Effector CD8-positive, alpha-beta T cell (primary cell): ENCODE measurements around the gene CHIC2.
"Not testable (repeated sequence)": the region's sequence is repeated elsewhere in the genome, so short reads cannot be mapped to it uniquely, and the experiment has no call there.

Experiments
- DNase-seq: peaks from one replicate; lab custom pipeline; 2025; lab: John Stamatoyannopoulos, UW

Gene CHIC2

DNA sequence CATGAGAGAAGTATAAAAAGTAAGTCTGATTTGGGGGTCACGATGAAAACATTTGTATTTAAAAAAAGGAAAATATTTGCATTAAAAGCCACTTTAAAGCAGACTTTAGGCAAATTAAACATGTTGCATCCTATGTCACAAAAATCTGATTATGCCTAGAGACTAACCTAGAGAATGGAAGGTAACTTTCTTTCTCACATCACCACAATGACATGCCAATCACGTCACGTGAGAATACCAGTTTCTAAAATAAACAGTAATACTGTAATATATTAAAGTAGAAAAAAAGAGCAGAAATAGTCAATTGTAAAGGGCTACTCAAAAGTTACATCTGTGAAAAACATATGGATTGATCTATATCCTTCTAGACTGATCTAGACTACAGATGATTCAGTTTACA is 3.3 kb downstream of the CHIC2 start:
- no peak for DNase-seq

DNA sequence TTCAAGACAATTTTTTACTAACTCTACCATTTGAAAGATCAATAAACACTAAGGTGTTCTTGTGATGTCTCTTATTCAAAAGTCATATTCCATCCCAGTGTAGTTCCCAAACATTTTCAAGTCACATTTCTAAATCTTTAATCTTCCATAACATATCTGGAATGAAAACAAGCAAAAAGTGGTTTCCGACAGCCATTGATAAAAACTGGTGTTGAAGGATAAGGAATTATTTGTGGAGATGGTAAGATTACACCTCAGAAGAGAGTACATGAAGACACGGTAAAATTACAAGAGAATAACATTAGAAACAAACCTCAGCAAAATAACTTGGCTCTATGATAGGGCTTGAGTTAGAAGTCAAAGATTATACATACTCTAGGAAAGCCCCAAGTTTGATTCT is 4.3 kb downstream of the CHIC2 start:
- DNase-seq: no peak

DNA sequence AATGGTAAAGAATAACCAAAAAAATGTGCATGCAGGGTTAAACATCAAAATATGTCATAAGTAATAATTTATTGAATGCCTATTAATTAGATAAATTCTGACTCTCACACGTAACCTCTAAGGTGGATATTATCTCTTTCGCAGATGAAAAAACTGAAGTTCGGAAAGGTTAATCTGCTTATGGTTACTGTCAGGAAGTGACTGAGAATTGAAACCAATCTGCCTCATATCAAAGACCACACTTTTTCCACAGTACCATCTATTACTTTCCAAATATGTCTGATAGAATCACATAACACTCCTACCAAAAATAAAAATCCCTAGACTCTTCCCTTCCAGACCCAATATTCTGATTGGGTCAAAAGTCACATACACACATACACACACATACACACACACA is 6.2 kb downstream of the CHIC2 start:
- no peak for DNase-seq

DNA sequence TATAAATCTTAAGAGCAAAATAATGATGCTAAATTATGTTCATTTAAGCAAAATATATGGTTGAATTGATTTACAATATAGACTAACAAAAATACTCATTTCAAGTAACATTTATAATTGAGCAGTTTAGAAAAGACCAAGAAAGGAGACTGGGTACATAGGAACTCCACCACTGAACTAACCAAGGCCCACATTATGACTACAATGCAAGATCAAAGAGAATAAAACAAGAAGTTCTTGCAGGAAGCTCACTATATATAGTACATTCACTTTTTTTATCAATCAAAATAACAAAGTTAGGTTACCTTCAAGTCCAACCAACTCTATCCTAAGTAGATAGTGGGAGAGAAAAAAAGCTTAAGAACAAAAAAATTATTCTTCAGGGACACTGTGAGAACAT is 8.0 kb downstream of the CHIC2 start:
- no peak for DNase-seq

DNA sequence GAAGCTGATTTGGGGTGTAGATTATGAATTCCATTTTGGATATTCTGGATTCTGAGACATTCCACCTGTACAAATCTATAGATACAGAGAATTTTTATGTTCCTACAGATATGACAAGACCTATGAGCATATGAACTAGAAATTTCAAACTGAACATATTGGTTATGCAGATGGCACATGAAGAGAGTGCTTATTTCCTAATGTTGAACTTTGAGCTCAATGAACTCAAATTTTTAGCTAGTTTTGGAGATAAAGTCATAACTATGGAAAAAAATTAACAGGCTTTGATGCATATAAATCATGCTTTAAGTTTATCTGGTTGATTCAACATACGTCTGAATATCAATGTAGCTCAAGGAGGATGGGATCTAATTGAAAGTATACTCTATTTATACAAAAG is 8.9 kb downstream of the CHIC2 start:
- DNase-seq: no peak

DNA sequence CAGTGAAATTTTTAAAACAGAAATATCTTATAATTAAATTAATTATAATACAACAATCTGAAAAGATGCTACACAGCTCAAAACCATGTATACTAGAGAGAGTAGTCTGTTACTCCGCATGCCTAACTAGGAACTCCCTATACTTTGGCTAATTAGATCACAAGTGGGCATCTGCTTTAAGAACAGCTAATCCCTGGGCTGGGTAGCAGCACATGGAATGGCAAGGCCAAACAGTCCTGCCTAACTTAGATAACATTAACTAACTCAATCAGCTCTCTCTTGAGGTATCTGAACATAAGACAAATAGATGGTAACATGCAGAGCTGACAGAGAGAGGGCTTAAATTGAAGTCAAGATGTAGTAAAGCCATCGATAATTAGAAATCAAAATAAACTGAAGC is 9.9 kb downstream of the CHIC2 start:
- no peak for DNase-seq

DNA sequence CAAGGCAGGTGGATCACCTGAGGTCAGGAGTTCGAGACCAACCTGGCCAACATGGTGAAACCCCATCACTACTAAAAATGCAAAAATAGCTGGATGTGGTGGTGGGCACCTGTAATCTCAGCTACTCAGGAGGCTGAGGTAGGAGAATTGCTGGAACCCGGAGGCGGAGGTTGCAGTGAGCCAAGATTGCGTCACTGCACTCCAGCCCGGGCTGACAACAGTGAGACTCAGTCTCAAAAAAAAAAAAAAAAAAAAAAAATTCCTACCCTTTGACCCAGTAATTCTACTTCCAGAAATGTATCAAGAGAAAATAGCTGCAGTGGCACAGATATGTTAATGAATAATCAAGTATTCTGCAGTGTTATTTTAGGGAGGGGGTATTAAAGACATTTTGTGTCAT is 11.1 kb downstream of the CHIC2 start:
- not testable (repeated sequence) for DNase-seq

DNA sequence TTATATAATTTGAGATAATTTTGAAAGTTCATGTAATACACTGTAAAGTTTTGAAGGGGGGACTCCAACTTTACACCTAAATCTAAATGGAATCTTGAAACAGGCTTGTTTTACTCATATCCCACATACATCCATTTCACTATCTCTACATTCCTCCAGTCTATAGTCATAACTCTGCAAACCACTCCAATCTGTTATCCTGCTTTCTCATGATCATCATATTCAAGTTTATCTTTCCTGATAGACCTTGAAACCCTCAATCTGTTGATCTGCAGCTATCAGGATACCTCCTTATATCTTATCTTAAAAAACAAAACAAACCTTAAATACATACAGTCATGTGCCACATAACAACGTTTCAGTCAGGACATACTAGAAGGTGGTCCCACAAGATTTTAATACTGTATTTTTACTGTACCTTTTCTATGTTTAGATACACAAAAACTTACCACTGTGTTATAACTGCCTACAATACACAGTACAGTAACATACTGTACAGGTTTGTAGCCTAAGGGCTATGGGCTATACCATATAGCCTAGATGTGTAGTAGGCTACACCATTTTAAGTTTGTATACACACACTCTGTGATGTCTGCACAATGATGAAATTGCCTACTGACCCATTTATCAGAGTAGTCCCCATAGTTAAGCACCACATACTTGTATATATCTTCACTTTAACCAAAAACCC is 14.0 kb downstream of the CHIC2 start:
- DNase-seq: no peak

DNA sequence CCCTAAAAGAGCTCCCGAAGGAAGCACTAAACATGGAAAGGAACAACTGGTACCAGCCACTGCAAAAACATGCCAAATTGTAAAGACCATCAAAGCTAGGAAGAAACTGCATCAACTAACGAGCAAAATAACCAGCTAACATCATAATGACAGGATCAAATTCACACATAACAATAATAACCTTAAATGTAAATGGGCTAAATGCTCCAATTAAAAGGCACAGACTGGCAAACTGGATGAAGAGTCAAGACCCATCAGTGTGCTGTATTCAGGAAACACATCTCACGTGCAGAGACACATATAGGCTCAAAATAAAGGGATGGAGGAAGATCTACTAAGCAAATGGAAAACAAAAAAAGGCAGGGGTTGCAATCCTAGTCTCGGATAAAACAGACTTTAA is 20.8 kb downstream of the CHIC2 start:
- DNase-seq: not testable (repeated sequence)

DNA sequence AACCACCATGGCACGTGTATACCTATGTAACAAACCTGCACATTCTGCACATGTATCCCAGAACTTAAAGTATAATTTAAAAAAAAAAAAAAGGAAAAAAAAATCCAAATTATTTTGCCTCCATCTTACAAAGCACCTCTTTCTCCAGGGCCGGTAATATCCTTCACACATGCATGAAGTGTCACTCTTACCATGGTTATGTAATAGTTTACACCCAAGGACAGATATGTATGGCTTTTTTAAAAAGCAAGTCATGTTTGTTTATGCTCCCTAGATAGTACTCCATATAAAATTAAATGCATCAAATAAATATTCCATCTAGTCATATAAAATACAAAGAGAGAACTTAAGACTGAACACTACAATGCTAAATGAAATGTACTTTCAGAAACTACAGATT is 22.5 kb downstream of the CHIC2 start:
- DNase-seq: no peak

DNA sequence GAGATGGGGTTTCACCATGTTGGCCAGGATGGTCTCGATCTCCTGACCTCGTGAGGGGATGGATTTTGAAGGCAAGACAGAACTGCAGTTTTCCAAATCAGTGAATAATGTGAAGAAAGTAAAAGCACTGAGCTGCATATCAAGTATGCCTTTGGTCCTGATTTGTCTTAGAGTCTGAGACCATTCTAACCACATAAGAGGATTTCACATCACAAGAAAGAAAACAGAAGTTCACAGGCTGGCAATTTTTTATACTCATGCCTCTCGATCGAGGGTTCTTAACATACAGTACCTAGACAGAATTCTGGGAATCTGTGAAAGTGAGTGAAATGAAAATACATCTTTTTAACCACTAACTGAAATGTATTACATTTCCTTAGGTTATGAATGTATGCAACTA is 23.3 kb downstream of the CHIC2 start:
- no peak for DNase-seq

DNA sequence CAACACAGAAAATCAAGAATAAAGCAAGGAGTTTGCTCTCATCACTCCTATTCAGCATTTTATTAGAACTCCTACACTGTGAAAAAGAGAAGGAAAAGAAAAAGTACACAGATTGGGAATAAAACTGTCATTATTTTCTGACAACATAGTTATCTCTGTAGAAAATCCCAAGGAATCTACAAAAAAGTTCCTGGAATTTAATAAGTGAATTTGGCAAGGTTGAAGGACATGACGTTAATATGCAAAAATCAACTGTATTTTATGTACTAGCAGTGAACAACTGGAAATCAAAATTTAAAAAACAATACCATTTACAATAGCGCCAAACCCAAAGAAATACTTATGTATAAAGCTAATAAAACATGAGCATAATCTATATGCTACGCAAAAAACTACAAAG is 26.3 kb downstream of the CHIC2 start:
- DNase-seq: no peak

DNA sequence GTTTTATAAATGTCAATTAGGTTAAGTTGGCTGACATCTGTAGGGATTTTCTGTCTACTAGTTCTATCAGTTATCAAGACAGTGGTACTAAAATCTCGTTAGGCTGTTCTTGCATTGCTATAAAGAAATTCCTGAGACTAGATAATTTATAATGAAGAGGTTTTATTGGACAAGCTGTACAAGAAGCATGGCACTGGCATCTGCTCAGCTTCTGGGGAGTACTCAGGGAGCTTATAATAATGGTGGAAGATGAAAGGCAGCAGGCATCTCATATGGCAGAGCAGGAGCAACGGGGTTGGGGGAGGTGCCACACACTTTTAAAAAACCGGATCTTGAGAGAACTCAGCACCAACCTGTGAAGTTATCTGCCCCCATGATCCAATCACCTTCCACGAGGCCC is 28.2 kb downstream of the CHIC2 start:
- DNase-seq: no peak

DNA sequence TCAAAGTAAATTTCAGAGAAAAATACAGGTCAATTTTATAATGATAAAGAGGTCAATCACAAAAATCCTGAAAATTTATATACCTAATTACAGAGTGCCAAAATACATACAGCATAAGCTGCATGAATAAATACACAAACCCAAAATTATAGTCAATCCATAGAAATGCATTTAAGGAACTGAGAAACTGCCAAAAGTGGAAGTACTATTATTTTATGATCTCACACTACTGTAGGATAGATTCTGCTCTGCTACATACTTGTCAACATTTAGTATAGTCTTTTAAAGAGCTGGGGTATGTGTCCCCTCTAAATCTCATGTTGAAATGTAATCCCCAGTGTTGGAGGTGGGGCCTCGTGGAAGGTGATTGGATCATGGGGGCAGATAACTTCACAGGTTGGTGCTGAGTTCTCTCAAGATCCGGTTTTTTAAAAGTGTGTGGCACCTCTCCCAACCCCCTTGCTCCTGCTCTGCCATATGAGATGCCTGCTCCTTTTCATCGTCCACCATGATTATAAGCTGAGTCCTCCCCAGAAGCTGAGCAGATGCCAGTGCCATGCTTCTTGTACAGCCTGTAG is 31.8 kb downstream of the CHIC2 start:
- DNase-seq: no peak

DNA sequence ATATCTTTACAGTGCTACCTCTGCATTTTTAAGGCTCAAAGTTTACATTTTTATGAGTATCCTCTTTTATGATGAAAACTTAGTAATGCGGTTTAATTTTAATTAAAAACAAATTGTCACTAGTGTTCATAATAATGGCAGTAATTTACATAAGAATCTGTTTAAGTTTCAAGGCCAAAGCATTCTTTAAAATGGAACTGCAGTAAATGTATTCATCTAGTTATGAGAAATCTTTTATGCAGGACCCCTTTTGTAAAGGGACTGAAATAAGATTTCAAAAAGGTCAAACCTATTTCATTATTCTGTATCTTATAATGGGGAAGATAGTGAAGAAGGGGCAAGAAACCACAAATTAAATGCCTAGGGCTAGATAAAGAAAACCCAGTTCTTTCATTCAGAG is 37.1 kb downstream of the CHIC2 start:
- DNase-seq: no peak

DNA sequence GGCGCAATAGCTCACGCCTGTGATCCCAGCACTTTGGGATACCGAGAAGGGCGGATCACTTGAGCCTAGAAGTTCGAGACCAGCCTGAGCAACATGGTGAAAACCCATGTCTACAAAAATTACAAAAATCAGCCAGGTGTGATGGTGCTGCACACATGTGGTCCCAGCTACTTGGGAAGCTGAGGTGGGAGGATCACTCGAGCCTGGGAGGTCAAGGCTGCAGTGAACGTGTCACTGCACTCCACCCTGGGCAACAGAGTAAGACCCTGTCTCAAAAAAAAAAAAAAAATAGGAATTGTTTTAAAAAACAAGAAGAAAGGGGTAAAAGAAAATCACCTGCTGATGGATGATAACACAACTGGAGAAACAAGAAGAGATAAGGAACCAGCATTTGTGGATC is 38.8 kb downstream of the CHIC2 start:
- DNase-seq: no peak

DNA sequence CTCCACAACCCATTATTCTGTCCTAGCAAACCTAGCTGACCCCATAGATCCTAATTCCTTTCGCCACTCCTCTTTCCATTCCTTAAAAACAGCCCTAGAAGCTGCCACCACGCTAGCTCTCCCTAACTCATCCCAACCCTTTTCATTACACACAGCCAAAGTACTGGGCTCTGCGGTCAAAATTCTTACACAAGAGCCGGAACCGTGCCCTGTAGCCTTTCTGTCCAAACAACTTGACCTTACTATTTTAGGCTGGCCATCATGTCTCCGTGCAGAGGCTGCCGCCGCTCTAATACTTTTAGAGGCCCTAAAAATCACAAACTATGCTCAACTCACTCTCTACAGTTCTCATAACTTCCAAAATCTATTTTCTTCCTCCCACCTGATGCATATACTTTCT is 41.4 kb downstream of the CHIC2 start:
- not testable (repeated sequence) for DNase-seq

DNA sequence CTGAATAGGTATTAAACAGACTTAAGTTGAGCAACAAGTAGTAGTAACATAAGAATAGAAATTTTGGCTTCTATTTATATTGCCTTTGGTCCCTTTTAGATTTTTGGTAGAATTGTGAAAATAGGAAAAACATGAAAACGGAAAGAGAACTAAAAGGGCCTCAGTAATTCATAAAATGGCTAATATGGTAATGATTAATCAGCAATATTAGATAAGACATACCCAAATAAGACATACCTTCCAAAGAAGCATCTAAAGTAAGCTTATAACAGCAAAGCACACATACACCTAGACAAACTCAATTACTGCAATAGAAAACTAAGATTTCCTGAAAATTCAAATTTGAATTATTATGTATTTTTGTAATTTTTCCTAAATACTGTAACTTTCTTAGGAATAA is 46.4 kb downstream of the CHIC2 start:
- no peak for DNase-seq

DNA sequence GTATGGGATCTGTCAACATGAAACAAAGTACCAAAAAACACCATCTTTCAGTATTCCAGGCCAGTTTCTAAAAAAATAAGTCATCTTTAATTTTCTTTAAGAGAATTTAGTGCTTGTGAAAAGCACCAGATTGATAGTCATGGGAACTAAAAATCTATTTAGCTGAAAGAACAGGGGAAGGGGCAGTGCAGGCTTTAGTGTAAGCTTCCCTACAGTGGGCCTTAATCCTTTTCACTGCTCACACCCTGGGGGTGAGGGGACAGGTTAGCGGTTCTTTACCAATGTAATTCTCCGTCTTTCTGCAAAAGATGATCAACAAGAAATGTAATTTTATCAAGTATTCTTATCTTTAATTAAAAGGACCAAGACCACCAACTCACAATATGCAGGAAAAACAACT is 47.1 kb downstream of the CHIC2 start:
- no peak for DNase-seq

DNA sequence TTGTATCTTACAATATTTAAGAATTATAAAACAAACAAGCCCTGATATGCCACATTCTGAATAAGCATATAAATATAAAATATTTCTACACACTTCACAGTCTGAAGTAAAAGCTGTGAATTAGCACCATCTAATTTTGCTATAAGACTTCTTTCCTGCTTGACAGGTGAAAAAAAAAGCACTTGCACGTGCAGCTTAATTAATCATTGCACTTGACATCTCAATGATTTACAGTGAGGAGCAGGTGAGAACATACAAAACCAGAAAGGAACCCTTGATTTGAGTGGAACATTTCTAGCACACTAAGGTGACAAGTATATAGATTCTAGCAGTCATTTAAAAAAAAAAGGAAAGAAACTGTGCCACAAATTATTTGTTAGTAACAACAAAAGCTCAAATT is 47.9 kb downstream of the CHIC2 start:
- no peak for DNase-seq

DNA sequence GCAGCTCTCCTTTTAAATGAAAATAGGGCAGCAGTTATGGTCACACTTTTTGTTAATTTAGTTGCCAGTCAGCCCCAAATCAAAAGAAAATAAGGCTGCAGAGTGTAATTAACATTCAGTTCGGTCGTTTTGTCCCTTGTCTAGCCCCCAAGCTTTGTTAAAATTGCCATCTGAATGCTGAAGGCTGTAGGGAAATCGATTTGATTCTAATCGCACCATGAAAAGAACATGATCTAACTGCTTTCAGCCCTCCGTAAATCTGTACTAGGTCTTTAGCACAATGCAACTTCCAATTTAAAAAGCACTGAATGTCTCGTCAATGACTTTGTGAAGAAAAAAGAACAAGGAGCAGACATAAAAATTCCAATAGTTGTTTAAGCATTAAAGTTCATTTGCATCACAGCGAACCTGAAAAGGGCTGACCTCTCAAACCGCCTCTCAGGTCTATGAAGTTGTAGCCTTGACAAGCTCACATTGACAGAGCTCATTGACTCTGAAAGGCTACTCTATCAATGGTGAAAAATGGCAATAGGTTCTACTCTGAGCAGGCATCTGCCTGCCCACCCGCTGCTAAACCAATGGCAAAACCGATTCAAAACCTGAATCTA is 48.9 kb downstream of the CHIC2 start:
- DNase-seq: no peak

DNA sequence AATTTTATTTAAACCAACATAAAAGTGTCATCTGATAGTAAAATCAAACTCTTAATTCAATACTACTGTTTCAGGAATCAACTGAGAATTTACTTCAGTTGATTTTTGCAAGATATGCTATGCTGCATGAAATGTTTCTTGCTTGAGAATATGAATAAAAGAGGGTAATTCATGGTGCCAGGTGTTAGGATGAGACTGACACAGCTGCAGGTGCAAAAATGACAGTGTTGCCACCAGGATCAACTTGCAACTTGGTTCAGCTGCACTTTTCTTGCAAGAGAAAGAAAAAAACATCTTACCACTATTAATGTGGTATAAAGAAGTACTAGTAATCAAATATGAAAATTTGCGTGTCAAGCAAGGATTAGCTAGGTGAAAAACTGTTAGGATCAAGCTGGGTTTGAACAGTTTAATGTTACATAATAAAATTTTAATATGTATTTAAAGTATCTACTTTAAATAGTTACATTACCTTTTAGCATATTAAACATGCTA is 49.7 kb downstream of the CHIC2 start:
- no peak for DNase-seq

DNA sequence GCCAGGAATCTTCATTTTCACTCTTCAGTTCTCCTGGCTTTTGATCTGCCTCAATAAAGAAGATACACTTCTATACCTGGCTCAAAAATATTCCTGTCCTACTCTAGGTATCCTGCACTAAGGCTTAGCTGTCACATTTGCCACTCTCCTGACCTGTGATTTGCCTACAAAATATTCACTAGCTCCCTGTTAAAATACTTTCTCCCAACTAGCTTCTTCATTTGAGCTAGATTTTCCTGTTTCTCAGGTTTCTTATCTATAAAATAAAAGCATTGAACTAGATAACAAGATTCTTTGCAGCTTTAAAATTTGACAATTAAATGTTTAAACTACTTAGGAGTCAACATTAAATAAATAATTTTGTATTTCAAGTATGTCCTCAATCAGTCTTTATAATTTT is 53.2 kb downstream of the CHIC2 start:
- no peak for DNase-seq

DNA sequence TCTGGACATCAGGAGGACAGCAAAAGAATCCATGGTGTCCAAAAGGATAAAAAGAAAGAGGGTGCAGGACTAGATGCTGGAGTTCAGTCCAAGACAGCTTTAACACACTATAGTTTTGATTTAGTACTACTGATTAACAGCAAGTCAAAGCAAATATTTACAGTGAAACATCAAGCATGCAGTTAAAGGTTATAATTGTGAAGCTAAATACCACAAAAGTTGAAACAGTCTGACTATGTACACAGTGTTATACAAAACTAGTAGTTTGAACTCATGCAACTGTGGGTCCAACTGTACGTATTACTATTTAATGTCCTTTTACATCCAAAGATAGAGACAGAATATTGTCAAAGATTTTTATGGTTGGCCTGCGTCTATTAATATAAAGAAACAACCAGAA is 57.6 kb downstream of the CHIC2 start:
- no peak for DNase-seq
